ENCODE data around the gene REP15. TPM values are rescaled to one million over a fixed set of nuclear protein-coding genes. Genes with fewer than 3 reads are reported as not detected.

REP15 gene, protein sequence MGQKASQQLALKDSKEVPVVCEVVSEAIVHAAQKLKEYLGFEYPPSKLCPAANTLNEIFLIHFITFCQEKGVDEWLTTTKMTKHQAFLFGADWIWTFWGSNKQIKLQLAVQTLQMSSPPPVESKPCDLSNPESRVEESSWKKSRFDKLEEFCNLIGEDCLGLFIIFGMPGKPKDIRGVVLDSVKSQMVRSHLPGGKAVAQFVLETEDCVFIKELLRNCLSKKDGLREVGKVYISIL
- total RNA-seq (2022; extraction: Qiagen RNA extraction) = 0.22 to 0.39 TPM (median 0.32 TPM) in 4 of 5 replicates, not detected in the other

DNA sequence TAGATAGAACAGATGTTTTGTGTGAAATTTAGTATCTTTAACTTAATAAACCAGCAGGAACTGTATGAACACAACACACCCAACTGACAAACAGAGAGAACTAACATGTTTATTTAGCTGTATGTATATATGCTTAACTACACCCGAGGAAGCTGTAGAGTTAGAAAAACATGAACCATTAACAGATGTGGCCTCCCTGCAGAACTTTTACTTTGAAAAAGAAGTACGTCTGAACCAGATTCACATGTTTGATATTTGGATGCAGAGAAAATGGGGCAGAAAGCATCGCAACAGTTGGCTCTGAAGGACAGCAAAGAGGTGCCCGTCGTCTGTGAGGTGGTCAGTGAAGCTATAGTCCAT lies at the start of gene REP15:
Gene REP15, plus strand, starts transcription at position 155 of the 360 bp plus-strand sequence. Its CDS starts 116 bp downstream, at position 271.

DNA sequence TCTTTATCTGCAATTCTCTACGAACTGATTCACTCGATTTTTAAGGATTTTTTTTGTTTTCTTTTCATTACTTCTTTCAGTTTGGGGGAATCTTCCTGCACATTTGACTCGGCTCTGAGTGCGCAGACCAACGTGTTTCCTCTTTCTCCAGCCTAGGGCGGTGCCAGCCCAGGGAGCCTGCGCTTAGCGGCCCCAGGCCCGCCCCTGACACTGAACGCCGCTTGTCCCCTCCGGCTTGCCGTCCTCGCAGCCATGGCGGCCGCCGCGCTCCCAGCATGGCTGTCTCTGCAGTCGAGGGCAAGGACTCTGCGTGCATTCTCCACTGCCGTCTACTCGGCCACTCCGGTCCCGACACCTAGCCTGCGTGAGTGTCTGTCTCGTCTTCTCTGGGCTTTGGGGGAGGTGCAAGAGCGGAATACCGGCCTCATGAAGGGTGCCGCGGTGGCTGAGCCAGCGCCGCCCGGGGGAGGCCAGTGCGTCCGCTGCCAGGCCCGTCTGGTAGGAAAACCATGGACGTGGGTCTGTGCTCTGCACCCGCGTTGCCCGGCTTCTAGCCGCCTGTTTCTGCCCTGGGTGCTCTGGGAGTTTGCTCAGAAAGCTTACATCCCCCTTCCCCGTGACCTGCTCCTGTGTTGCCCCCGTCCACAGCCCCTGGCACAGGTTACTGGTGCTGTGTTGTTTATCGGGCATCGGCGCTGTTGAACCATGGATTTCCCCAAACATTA lies 14.5 kb downstream of the REP15 start, which contains the start of gene MRPS35:
Gene MRPS35, plus strand, starts transcription at position 241 of the 725 bp plus-strand sequence. Its CDS starts 12 bp downstream, at position 253.

Other genes with a start within 250 kb of the REP15 start
- 0.17 to 0.69 TPM (median 0.26 TPM) in 3 of 5 replicates, not detected in the others for gene SMCO2, start 249.7 kb upstream of the REP15 start, total RNA-seq (2022; extraction: Qiagen RNA extraction)
- 19.7 to 28.4 TPM (median 23.1 TPM) in 5 replicates for gene PPFIBP1, start 172.2 kb upstream of the REP15 start, total RNA-seq (2022; extraction: Qiagen RNA extraction)
- 85.6 to 98.3 TPM (median 91.2 TPM) in 5 replicates for gene MRPS35, start 14.4 kb downstream of the REP15 start, total RNA-seq (2022; extraction: Qiagen RNA extraction)
- gene KLHL42, start 83.8 kb downstream of the REP15 start, total RNA-seq (2022; extraction: Qiagen RNA extraction) = 14.5 to 22.3 TPM (median 19.7 TPM) in 5 replicates
- not detected in 5 replicates for gene MANSC4, start 83.8 kb downstream of the REP15 start, total RNA-seq (2022; extraction: Qiagen RNA extraction)

All from A549 treated with Mapracorat at 1 μM for 4 hours (cell line).